Measurements from ENCODE around the gene GIT2.

DNA sequence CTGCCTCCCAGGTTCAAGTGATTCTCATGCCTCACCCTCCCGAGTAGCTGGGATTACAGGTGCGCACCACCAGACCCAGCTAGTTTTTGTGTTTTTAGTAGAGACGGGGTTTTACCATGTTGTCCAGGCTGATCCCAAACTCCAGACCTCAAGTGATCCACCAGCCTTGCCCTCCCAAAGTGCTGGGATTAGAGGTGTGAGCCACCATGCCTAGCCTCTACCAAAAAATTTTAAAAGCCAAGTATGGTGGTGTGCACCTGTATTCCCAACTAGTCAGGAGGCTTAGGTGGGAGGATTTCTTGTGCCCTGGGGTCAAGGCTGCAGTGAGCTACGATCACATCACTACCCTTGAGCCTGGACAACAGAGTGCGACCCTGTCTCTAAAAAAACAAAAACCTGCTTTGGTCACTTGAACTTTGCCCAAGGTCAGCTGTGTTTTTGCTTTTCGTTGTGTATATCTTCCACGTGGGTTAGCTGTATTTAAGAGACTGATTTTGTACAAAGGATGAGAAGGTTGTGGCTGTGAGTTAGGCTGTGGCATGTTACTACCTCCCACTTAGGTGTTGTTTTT is 39.5 kb upstream of the GIT2 start:
- TF ChIP-seq GATA3 (IDR thresholded peaks at IDR 0.05; ENCODE audit: low read depth, low read length) (no peak), GATA2 (IDR thresholded peaks at IDR 0.05; ENCODE audit: low read depth, low read length) (no peak)
